HepG2 (cell line): ENCODE measurements around the gene ZFHX3. TPM values are rescaled to one million over a fixed set of nuclear protein-coding genes. Genes with fewer than 3 reads are reported as not detected.
A peak's percentile ranks its signal among the peaks of the same experiment; 100 is the strongest.

Experiments
- ATAC-seq: fragments of 200-7000 bp; cut with Tn5 transposase; 3 replicates; pipeline ENCODE4 v1.9.1; 2020; ENCODE audit warnings: mild to moderate bottlenecking, moderate library complexity
- BruUV-seq: library from RNA; stranded (reverse); fragments of 400-500 nt; replicated peaks from 2 replicates; lab custom pipeline; 2021; lab: Mats Ljungman, UMichigan
- CTCF ChIA-PET: fragments of 300-600 bp; formaldehyde crosslinking; extraction: SDS; loops from one replicate; lab custom pipeline; 2021; ENCODE audit warnings: low total read pairs, inconsistent platforms, low intra/inter-chr PET ratio; lab: Yijun Ruan, JAX
- POLR2A ChIA-PET: fragments of 350-600 bp; sonication (Branson Sonifier 250); formaldehyde crosslinking; loops from one replicate; lab custom pipeline; 2020; ENCODE audit warnings: antibody characterized with exemption, inconsistent platforms; lab: Yijun Ruan, JAX
- DNase-seq: peaks from one replicate; pipeline ENCODE4 v3.0.0-alpha.2; 2015; ENCODE audit warnings: low spot score
- FAIRE-seq: peaks from 3 replicates; lab custom pipeline; 2011; peaks lifted over from hg19 to GRCh38; lab: Jason Lieb, UNC
- H2AFZ ChIP-seq: one replicate; pipeline ENCODE4 v1.6.1; 2011; ENCODE audit warnings: low read length, inconsistent platforms
- H3K27ac ChIP-seq: fragments of 300-600 bp; 3 replicates; pipeline ENCODE4 v1.8.0; 2011; ENCODE audit warnings: mixed run types, mild to moderate bottlenecking, mixed read lengths, low read length, inconsistent platforms; ENCODE audit not compliant: insufficient read depth; ENCODE audit errors: extremely low read length
- H3K27me3 ChIP-seq, 2 experiments: fragments of 200-600 bp in 1 of 2; 2 replicates in 1 of 2; 3 replicates in 1 of 2; pipeline versions ENCODE4 v1.6.0 to v1.8.0; 2011; ENCODE audit warnings: low read length in 2 of 2, mild to moderate bottlenecking in 2 of 2, moderate library complexity in 2 of 2, inconsistent platforms in 1 of 2; ENCODE audit not compliant: insufficient read depth in 2 of 2, control insufficient read depth in 1 of 2
- H3K36me3 ChIP-seq, 2 experiments: fragments of 200-600 bp in 1 of 2; replicated peaks in 1 of 2; 2 replicates in 1 of 2; 3 replicates in 1 of 2; pipeline versions ENCODE4 v1.5.1 to v1.8.0; 2011; ENCODE audit warnings: low read length in 2 of 2, inconsistent platforms in 1 of 2; ENCODE audit not compliant: insufficient read depth in 2 of 2, control insufficient read depth in 1 of 2
- H3K4me1 ChIP-seq: 2 replicates; pipeline ENCODE4 v1.5.1; 2012; ENCODE audit warnings: low read length, inconsistent platforms; ENCODE audit not compliant: insufficient read depth
- H3K4me2 ChIP-seq: 2 replicates; pipeline ENCODE4 v1.6.0; 2011; ENCODE audit warnings: low read depth, low read length, inconsistent platforms
- H3K4me3 ChIP-seq, 3 experiments: fragments of 200-600 bp in 1 of 3; sonication (generic), shearing (Covaris generic) in 1 of 3; replicated peaks in 1 of 3; 2 replicates each; pipeline ENCODE4 v1.5.1; 2011 to 2016; ENCODE audit warnings: low read length in 3 of 3, inconsistent platforms in 2 of 3, low read depth in 2 of 3, mild to moderate bottlenecking in 2 of 3, control low read depth in 1 of 3, mixed read lengths in 1 of 3; ENCODE audit not compliant: insufficient read depth in 1 of 3
- H3K79me2 ChIP-seq: one replicate; pipeline ENCODE4 v1.6.1; 2011; ENCODE audit warnings: low read length, inconsistent platforms; ENCODE audit not compliant: insufficient read depth
- H3K9ac ChIP-seq: 2 replicates; pipeline ENCODE4 v1.6.0; 2011; ENCODE audit warnings: mild to moderate bottlenecking, low read depth, low read length, inconsistent platforms; ENCODE audit not compliant: insufficient read depth
- H3K9me3 ChIP-seq: 2 replicates; pipeline ENCODE4 v1.5.1; 2012; ENCODE audit warnings: mild to moderate bottlenecking, low read length
- H4K20me1 ChIP-seq: 2 replicates; pipeline ENCODE4 v1.6.0; 2011; ENCODE audit warnings: inconsistent platforms, mild to moderate bottlenecking, low read length, moderate library complexity; ENCODE audit not compliant: insufficient read depth
- EHMT2 ChIP-seq: fragments of 200-600 bp; sonication (generic); IDR thresholded peaks from 2 replicates; pipeline ENCODE4 v1.7.0; 2017; ENCODE audit warnings: antibody characterized with exemption, low read depth, low read length, borderline replicate concordance
- POLR2G ChIP-seq: fragments of 200-400 bp; formaldehyde crosslinking; IDR thresholded peaks from 2 replicates; pipeline ENCODE4 v1.6.1; 2018; ENCODE audit warnings: mild to moderate bottlenecking, low read depth, low read length, moderate library complexity
- SIN3B ChIP-seq: fragments of 150-350 bp; IDR thresholded peaks from 2 replicates; pipeline ENCODE4 v1.6.1; 2014; ENCODE audit warnings: low read length
- SRSF9 ChIP-seq: fragments of 200-400 bp; formaldehyde crosslinking; IDR thresholded peaks from 2 replicates; pipeline ENCODE4 v1.6.1; 2018; ENCODE audit warnings: borderline replicate concordance, mild to moderate bottlenecking, low read depth, low read length; ENCODE audit not compliant: insufficient read depth, poor library complexity, severe bottlenecking
- XRCC5 ChIP-seq: fragments of 200-400 bp; formaldehyde crosslinking; optimal IDR thresholded peaks from 2 replicates; pipeline ENCODE3; 2017; ENCODE audit warnings: mild to moderate bottlenecking, low read length
- ZBTB7B ChIP-seq: sonication (generic); formaldehyde crosslinking; IDR thresholded peaks from 2 replicates; pipeline ENCODE4 v1.4.0; 2020; ENCODE audit warnings: missing genetic modification reagents
- ZNF383 ChIP-seq: sonication (generic); formaldehyde crosslinking; IDR thresholded peaks from 2 replicates; pipeline ENCODE4 v1.4.0; 2020; ENCODE audit warnings: missing genetic modification reagents, mild to moderate bottlenecking, borderline replicate concordance
- ZNF512 ChIP-seq: sonication (generic); formaldehyde crosslinking; IDR thresholded peaks from 2 replicates; pipeline ENCODE4 v1.4.0; 2020; ENCODE audit warnings: mild to moderate bottlenecking, missing genetic modification reagents
- WGBS: methylation state at CpG from one replicate; pipeline ENCODE4 v1.1.6; 2017; ENCODE audit warnings: low lambda C conversion rate; 5-methylcytosine and 5-hydroxymethylcytosine counted together
- in situ Hi-C: cut with HindIII; loops from 2 replicates; pipeline ENCODE4 v1.10.0; 2017; ENCODE audit warnings: low pct_unique_long_range_greater_than_20kb; ENCODE audit not compliant: extremely low pct_ligation_motif_present
- intact Hi-C: fragments of 100-400 bp; cut with micrococcal nuclease; formaldehyde crosslinking; loops from one replicate; pipeline ENCODE4 v1.10.0; 2022; ENCODE audit not compliant: unreplicated experiment
- polyA plus RNA-seq, 8 experiments: library from polyadenylated mRNA; depleted of rRNA in 3 of 8; stranded (reverse) in 7 of 8; unstranded in 1 of 8; fragments of >200 nt; fragmentation: Illumina TruSeq in 4 of 8; extraction: Trizol in 4 of 8; gene quantifications; 2 replicates each; pipeline versions ENCODE4 v1.2.1 to v1.2.3, GENCODE V29; 2011 to 2016; ENCODE audit warnings: low read depth in 4 of 8, missing spikeins in 1 of 8, mixed read lengths in 1 of 8; ENCODE audit not compliant: insufficient read depth in 1 of 8
- total RNA-seq, 5 experiments: library from RNA; depleted of rRNA; stranded (reverse); fragments of >200 nt; fragmentation: Illumina TruSeq; extraction: Trizol; gene quantifications; 2 replicates each; pipeline ENCODE4 v1.2.3, GENCODE V29; 2016; ENCODE audit warnings: low read depth in 1 of 5
- TF ChIP-seq, protein P1 (sequence below), 2 experiments: sonication (generic) in 1 of 2; formaldehyde crosslinking in 1 of 2; IDR thresholded peaks; 2 replicates each; pipeline versions ENCODE4 v1.4.0 to v1.6.1; 2018 to 2020; ENCODE audit warnings: missing genetic modification reagents in 2 of 2, borderline replicate concordance in 1 of 2, low read depth in 1 of 2, mild to moderate bottlenecking in 1 of 2, missing biosample characterization in 1 of 2

The ZFHX3 gene
- total and polyA plus RNA-seq, 2 of the 13 experiments (the other 11 are each of a cell fraction or from before 2014, with no cell fraction given), result 5.0 to 6.0 TPM

GRCh38 chr16:73000020-73000906 is 47.7 kb downstream of the ZFHX3 start (continued):
- TF ChIP-seq SRSF9 (no peak), POLR2G (0 out of 2 replicates have a peak, but pooled peaks have one; percentile 30), XRCC5 (no peak), SIN3B (no peak), EHMT2 (0 out of 2 replicates have a peak, but pooled peaks have one; percentile 63)

GRCh38 chr16:72999541-73000019 is 48.3 kb downstream of the ZFHX3 start:
- H2AFZ ChIP-seq, result no peak overlapping the region
- peaks cover 33% of the 10 kb centered on the region; the same call in 1 of the 2 replicates for H4K20me1 ChIP-seq
- POLR2A ChIA-PET, result interaction anchor here (0.8 to 1.2 kb wide), 3 partner anchors 21 to 71 kb away, joined by 3 to 4 read pairs (median 4); no protein-coding TSS in a partner anchor
- FAIRE-seq (no peak), ATAC-seq (peak; percentile 29), DNase-seq (no peak)
- in situ Hi-C loops (no loop called here), intact Hi-C loops (loop anchor here (2.0 to 5.0 kb wide), 2 partner anchors 21 to 48 kb away; partner anchors contain the start of gene ZFHX3)
- no TSS peak for BruUV-seq
- CTCF ChIA-PET, result no interaction called here
- peak overlapping the region; percentile 34 to 59 (median 35); a peak in 5 of 6 replicates for H3K4me3 ChIP-seq
- H3K79me2 ChIP-seq, result peaks cover 81% of the 10 kb centered on the region
- H3K27ac ChIP-seq, result peak overlapping the region; percentile 71
- 75% methylated on average over 8 of the region's 9 CpGs for WGBS
- peak overlapping the region; percentile 92 for H3K4me2 ChIP-seq
- no peaks in the 10 kb centered on the region for H3K27me3 ChIP-seq
- H3K36me3 ChIP-seq, result peaks cover 0 to 1% of the 10 kb centered on the region in 2 experiments; a peak in 2 of 5 replicates
- peaks cover 9% of the 10 kb centered on the region for H3K9me3 ChIP-seq
- peaks cover 68% of the 10 kb centered on the region for H3K4me1 ChIP-seq
- H3K9ac ChIP-seq, result peak overlapping the region; percentile 62; the same call in 1 of the 2 replicates
- no peak for TF ChIP-seq ZBTB7B (CRISPR knock-in tag)
- no peak for TF ChIP-seq ZNF512 (CRISPR knock-in tag)
- peak; percentile 54; the same call in 1 of the 2 replicates for TF ChIP-seq ZNF383
- TF ChIP-seq, protein P1, sequence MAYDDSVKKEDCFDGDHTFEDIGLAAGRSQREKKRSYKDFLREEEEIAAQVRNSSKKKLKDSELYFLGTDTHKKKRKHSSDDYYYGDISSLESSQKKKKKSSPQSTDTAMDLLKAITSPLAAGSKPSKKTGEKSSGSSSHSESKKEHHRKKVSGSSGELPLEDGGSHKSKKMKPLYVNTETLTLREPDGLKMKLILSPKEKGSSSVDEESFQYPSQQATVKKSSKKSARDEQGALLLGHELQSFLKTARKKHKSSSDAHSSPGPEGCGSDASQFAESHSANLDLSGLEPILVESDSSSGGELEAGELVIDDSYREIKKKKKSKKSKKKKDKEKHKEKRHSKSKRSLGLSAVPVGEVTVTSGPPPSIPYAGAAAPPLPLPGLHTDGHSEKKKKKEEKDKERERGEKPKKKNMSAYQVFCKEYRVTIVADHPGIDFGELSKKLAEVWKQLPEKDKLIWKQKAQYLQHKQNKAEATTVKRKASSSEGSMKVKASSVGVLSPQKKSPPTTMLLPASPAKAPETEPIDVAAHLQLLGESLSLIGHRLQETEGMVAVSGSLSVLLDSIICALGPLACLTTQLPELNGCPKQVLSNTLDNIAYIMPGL (CRISPR knock-in tag; IDR thresholded peaks at IDR 0.05; ENCODE audit: borderline replicate concordance in 1 of 2, low read depth in 1 of 2), result 0 out of 4 replicates have a peak, but pooled peaks of 1 of the 2 experiments have one; percentile 28
